ENCODE data around the gene G3BP1. TPM values are rescaled to one million over a fixed set of nuclear protein-coding genes. Genes with fewer than 3 reads are reported as not detected.

G3BP1 gene
- total and polyA plus RNA-seq, 9 of the 15 experiments (the other 6 are each of a cell fraction or from before 2014, with no cell fraction given): 54.7 to 264 (median 105) TPM

- TF ChIP-seq ZBTB26 (CRISPR knock-in tag; IDR thresholded peaks at IDR 0.05): no peak
- peak; percentile 78 for TF ChIP-seq RBFOX2 (IDR thresholded peaks at IDR 0.05; ENCODE audit: low read depth, low read length)
- TF ChIP-seq, protein P1, sequence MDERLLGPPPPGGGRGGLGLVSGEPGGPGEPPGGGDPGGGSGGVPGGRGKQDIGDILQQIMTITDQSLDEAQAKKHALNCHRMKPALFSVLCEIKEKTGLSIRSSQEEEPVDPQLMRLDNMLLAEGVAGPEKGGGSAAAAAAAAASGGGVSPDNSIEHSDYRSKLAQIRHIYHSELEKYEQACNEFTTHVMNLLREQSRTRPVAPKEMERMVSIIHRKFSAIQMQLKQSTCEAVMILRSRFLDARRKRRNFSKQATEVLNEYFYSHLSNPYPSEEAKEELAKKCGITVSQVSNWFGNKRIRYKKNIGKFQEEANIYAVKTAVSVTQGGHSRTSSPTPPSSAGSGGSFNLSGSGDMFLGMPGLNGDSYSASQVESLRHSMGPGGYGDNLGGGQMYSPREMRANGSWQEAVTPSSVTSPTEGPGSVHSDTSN (CRISPR knock-in tag; IDR thresholded peaks at IDR 0.05; ENCODE audit: low read depth): peak; percentile 87
- TF ChIP-seq, protein P1 (tag; conservative IDR thresholded peaks at IDR 0.05; ENCODE audit: low read depth): peak; percentile 100
- TF ChIP-seq ZNF609 (CRISPR knock-in tag; IDR thresholded peaks at IDR 0.05; ENCODE audit: borderline replicate concordance): no peak
- no peak for TF ChIP-seq KLF13 (tag; IDR thresholded peaks at IDR 0.05; ENCODE audit: borderline replicate concordance, low read depth)
- TF ChIP-seq ATF1 (CRISPR knock-in tag; IDR thresholded peaks at IDR 0.05): 0 out of 2 replicates have a peak, but pooled peaks have one; percentile 21
- TF ChIP-seq ATF1 (tag; IDR thresholded peaks at IDR 0.05): peak; percentile 96
- TF ChIP-seq POLR2A (conservative IDR thresholded peaks at IDR 0.05): peak; percentile 95
- TF ChIP-seq CREB1 (IDR thresholded peaks at IDR 0.05): peak; percentile 66
- peak; percentile 76; the same call in 1 of the 2 replicates for TF ChIP-seq CREB1 (CRISPR knock-in tag; IDR thresholded peaks at IDR 0.05)
- TF ChIP-seq PHB2 (IDR thresholded peaks at IDR 0.05; ENCODE audit: low read depth): no peak
- no peak for TF ChIP-seq ZNF239 (CRISPR knock-in tag; IDR thresholded peaks at IDR 0.05)
- TF ChIP-seq ZBTB49 (CRISPR knock-in tag; IDR thresholded peaks at IDR 0.05; ENCODE audit: borderline replicate concordance): no peak
- TF ChIP-seq MECOM (CRISPR knock-in tag; IDR thresholded peaks at IDR 0.05): no peak
- no peak for TF ChIP-seq MTF1 (CRISPR knock-in tag; IDR thresholded peaks at IDR 0.05; ENCODE audit: borderline replicate concordance)
- peak; percentile 45; the same call in 1 of the 2 replicates for TF ChIP-seq NR2F6 (CRISPR knock-in tag; IDR thresholded peaks at IDR 0.05)
- no peak for TF ChIP-seq ZNF589 (CRISPR knock-in tag; IDR thresholded peaks at IDR 0.05; ENCODE audit: low read depth)
Measured at GRCh38 chr5:151771259-151772028, at the start of gene G3BP1 (continued).

Measured in K562 (cell line).